HepG2 (cell line): ENCODE results near the gene CKS1B. TPM values are rescaled to one million over a fixed set of nuclear protein-coding genes. Genes with fewer than 3 reads are reported as not detected.

Source experiments
- ELF1 ChIP-seq: sonication (generic); formaldehyde crosslinking; IDR thresholded peaks from 2 replicates; pipeline ENCODE4 v1.4.0; 2020; ENCODE audit warnings: missing genetic modification reagents
- GATAD2A ChIP-seq: IDR thresholded peaks from 2 replicates; pipeline ENCODE4 v1.6.1; 2016
- MIER3 ChIP-seq: IDR thresholded peaks from 2 replicates; pipeline ENCODE4 v1.6.1; 2016; ENCODE audit warnings: missing compliant biosample characterization, borderline replicate concordance
- NFAT5 ChIP-seq: sonication (generic); formaldehyde crosslinking; IDR thresholded peaks from 2 replicates; pipeline ENCODE4 v1.4.0; 2020; ENCODE audit warnings: missing genetic modification reagents
- NFKB2 ChIP-seq: sonication (generic); formaldehyde crosslinking; IDR thresholded peaks from 2 replicates; pipeline ENCODE4 v1.4.0; 2020; ENCODE audit warnings: missing genetic modification reagents, borderline replicate concordance
- PRPF4 ChIP-seq: fragments of 200-400 bp; formaldehyde crosslinking; IDR thresholded peaks from 2 replicates; pipeline ENCODE4 v1.6.1; 2016; ENCODE audit warnings: low read length, low read depth; ENCODE audit not compliant: poor library complexity, severe bottlenecking
- RBAK ChIP-seq: sonication (generic); formaldehyde crosslinking; IDR thresholded peaks from 2 replicates; pipeline ENCODE4 v1.5.1; 2020; ENCODE audit warnings: mild to moderate bottlenecking, missing genetic modification reagents
- RERE ChIP-seq: IDR thresholded peaks from 2 replicates; pipeline ENCODE4 v1.6.1; 2016; ENCODE audit warnings: low read depth, missing genetic modification reagents, missing compliant biosample characterization
- SSRP1 ChIP-seq: IDR thresholded peaks from 2 replicates; pipeline ENCODE4 v1.6.1; 2016; ENCODE audit warnings: control low read depth
- ZHX2 ChIP-seq, 2 experiments: sonication (generic) in 1 of 2; formaldehyde crosslinking in 1 of 2; IDR thresholded peaks; 2 replicates each; pipeline versions ENCODE4 v1.6.1 to v1.9.0; 2014 to 2022; ENCODE audit warnings: antibody characterized with exemption in 1 of 2, borderline replicate concordance in 1 of 2, inconsistent platforms in 1 of 2, low read depth in 1 of 2, missing genetic modification reagents in 1 of 2
- ZNF143 ChIP-seq: sonication (generic); formaldehyde crosslinking; IDR thresholded peaks from 2 replicates; pipeline ENCODE4 v1.4.0; 2020; ENCODE audit warnings: missing genetic modification reagents
- polyA plus RNA-seq, 8 experiments: library from polyadenylated mRNA; depleted of rRNA in 3 of 8; stranded (reverse) in 7 of 8; unstranded in 1 of 8; fragments of >200 nt; fragmentation: Illumina TruSeq in 4 of 8; extraction: Trizol in 4 of 8; gene quantifications; 2 replicates each; pipeline versions ENCODE4 v1.2.1 to v1.2.3, GENCODE V29; 2011 to 2016; ENCODE audit warnings: low read depth in 4 of 8, missing spikeins in 1 of 8, mixed read lengths in 1 of 8; ENCODE audit not compliant: insufficient read depth in 1 of 8
- total RNA-seq, 5 experiments: library from RNA; depleted of rRNA; stranded (reverse); fragments of >200 nt; fragmentation: Illumina TruSeq; extraction: Trizol; gene quantifications; 2 replicates each; pipeline ENCODE4 v1.2.3, GENCODE V29; 2016; ENCODE audit warnings: low read depth in 1 of 5

Gene CKS1B
- total and polyA plus RNA-seq, 2 of the 13 experiments (the other 11 are each of a cell fraction or from before 2014, with no cell fraction given): 217 to 222 TPM

- TF ChIP-seq NFAT5 (CRISPR knock-in tag) (no peak), RERE (CRISPR knock-in tag) (peak; percentile 46; the same call in 1 of the 2 replicates), SSRP1 (CRISPR knock-in tag) (peak; percentile 23; the same call in 1 of the 2 replicates), RBAK (CRISPR knock-in tag) (no peak), ZNF143 (CRISPR knock-in tag) (0 out of 2 replicates have a peak, but pooled peaks have one; percentile 45), NFKB2 (CRISPR knock-in tag) (no peak), GATAD2A (CRISPR knock-in tag) (peak; percentile 61), MIER3 (peak; percentile 59; the same call in 1 of the 2 replicates), PRPF4 (peak; percentile 29), ZHX2 (IDR thresholded peaks at IDR 0.05; ENCODE audit: low read depth) (peak; percentile 22; the same call in 1 of the 2 replicates), ZHX2 (CRISPR knock-in tag; IDR thresholded peaks at IDR 0.05; ENCODE audit: borderline replicate concordance) (no peak), ELF1 (CRISPR knock-in tag) (peak; percentile 39; the same call in 1 of the 2 replicates)
Observed at GRCh38 chr1:154972517-154973343, 1.8 kb upstream of the CKS1B start (continued).
